Measurements from ENCODE around the gene KRT28. TPM values are rescaled to one million over a fixed set of nuclear protein-coding genes. Genes with fewer than 3 reads are reported as not detected.

The KRT28 gene
- total RNA-seq, result not detected

- ChIA-PET CTCF (interaction anchor here (0.6 kb wide), 1 partner anchor 551 kb away, joined by 3 read pairs; the partner anchor contains the start of gene KRT33A), POLR2A (no interaction called here)
Observed at GRCh38 chr17:40799859-40800258, at the start of gene KRT28. TSS of gene KRT28 (minus strand) at chr17:40799959. CDS start at chr17:40799893, 66 bp downstream.

GRCh38 chr17:40848583-40849235, 49.0 kb upstream of the KRT28 start:
- ChIA-PET POLR2A (no interaction called here), CTCF (no interaction called here)

GRCh38 chr17:40846515-40847144, 46.9 kb upstream of the KRT28 start:
- ChIA-PET POLR2A (interaction anchor here (0.7 kb wide), 1 partner anchor 150 kb away, joined by 6 read pairs; no protein-coding TSS in a partner anchor), CTCF (interaction anchor here (0.9 kb wide), 1 partner anchor 702 kb away, joined by 4 read pairs; no protein-coding TSS in a partner anchor)

- CTCF ChIA-PET, result no interaction called here
- POLR2A ChIA-PET, result no interaction called here
Observed at GRCh38 chr17:40844671-40845107, 44.9 kb upstream of the KRT28 start.

GRCh38 chr17:40843242-40843641, 43.5 kb upstream of the KRT28 start:
- ChIA-PET POLR2A (no interaction called here), CTCF (no interaction called here)

GRCh38 chr17:40841246-40841645, 41.5 kb upstream of the KRT28 start:
- ChIA-PET POLR2A (no interaction called here), CTCF (no interaction called here)

GRCh38 chr17:40839194-40839593, 39.4 kb upstream of the KRT28 start:
- ChIA-PET CTCF (no interaction called here), POLR2A (no interaction called here)

- POLR2A ChIA-PET, result no interaction called here
- CTCF ChIA-PET, result interaction anchor here (0.7 kb wide), 1 partner anchor 32 kb away, joined by 4 read pairs; no protein-coding TSS in a partner anchor
Observed at GRCh38 chr17:40836020-40836419, 36.3 kb upstream of the KRT28 start.

GRCh38 chr17:40833882-40834281, 34.1 kb upstream of the KRT28 start:
- ChIA-PET POLR2A (interaction anchor here (0.7 kb wide), 1 partner anchor 21 kb away, joined by 3 read pairs; no protein-coding TSS in a partner anchor), CTCF (no interaction called here)

GRCh38 chr17:40832840-40833239, 33.1 kb upstream of the KRT28 start:
- ChIA-PET CTCF (interaction anchor here (0.9 to 1.6 kb wide), 2 partner anchors 24 to 28 kb away, joined by 3 to 4 read pairs; no protein-coding TSS in a partner anchor), POLR2A (interaction anchor here (0.6 kb wide), 1 partner anchor 391 kb away, joined by 12 read pairs; no protein-coding TSS in a partner anchor)

GRCh38 chr17:40830085-40830776, 30.5 kb upstream of the KRT28 start:
- ChIA-PET POLR2A (no interaction called here), CTCF (no interaction called here)

GRCh38 chr17:40828454-40829044, 28.8 kb upstream of the KRT28 start:
- ChIA-PET POLR2A (interaction anchor here (1.0 kb wide), 1 partner anchor 10 kb away, joined by 3 read pairs; no protein-coding TSS in a partner anchor), CTCF (no interaction called here)

- POLR2A ChIA-PET, result interaction anchor here (1.0 kb wide), 1 partner anchor 9 kb away, joined by 3 read pairs; no protein-coding TSS in a partner anchor
- CTCF ChIA-PET, result no interaction called here
Observed at GRCh38 chr17:40827746-40828453, 28.1 kb upstream of the KRT28 start.

- ChIA-PET POLR2A (no interaction called here), CTCF (no interaction called here)
Observed at GRCh38 chr17:40825599-40825998, 25.8 kb upstream of the KRT28 start.

GRCh38 chr17:40824015-40824832, 24.5 kb upstream of the KRT28 start:
- ChIA-PET CTCF (no interaction called here), POLR2A (interaction anchor here (0.7 kb wide), 1 partner anchor 86 kb away, joined by 3 read pairs; no protein-coding TSS in a partner anchor)

GRCh38 chr17:40822132-40822812, 22.5 kb upstream of the KRT28 start, which contains the start of gene KRT10:
TSS of gene KRT10 (minus strand) at chr17:40822614. CDS start at chr17:40822585, 29 bp downstream.
- CTCF ChIA-PET, result interaction anchor here (0.6 kb wide), 1 partner anchor 162 kb away, joined by 5 read pairs; no protein-coding TSS in a partner anchor
- POLR2A ChIA-PET, result no interaction called here

- ChIA-PET CTCF (interaction anchor here (0.6 kb wide), 1 partner anchor 161 kb away, joined by 5 read pairs; no protein-coding TSS in a partner anchor), POLR2A (no interaction called here)
Observed at GRCh38 chr17:40821536-40821935, 21.8 kb upstream of the KRT28 start.
